ENCODE measurements around the gene PRM3.
"Not testable (repeated sequence)": the region's sequence is repeated elsewhere in the genome, so short reads cannot be mapped to it uniquely, and the experiment has no call there.

Gene PRM3

DNA sequence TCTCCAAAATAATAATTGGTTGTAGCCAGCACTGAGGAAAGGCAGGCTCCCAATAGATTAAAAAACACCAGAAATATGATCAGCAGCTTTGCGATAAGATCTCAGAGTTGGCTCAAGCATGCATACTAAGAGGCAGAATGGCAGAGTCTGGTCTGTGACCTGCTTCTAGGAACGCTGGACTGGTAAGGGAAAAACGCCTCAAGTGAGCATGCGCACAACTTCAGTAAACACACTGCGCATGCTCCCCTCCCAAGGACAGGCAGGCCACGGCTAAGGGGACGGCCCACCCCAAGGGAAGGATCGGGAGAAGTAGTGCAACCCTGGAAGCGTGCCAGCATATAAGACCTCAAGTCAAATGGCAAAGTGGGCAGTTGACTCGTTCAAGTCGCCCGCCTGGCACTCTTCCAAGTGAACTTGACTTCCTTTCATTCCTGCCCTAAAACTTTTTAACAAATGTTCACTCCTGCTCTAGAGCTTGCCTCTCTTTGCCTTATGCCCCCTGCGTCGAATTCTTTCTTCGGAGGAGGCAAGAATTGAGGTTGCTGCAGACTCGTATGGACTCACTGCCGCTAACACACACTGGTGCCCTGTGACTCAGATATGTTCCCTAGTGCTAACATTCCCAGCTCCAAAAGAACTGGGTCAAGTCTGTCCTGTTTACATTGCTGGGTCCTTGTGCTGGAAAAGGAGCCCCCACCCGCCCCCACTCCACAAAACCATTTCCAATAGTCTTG, 30.1 kb upstream of the PRM3 start:
- DNase-seq, result no peak

DNA sequence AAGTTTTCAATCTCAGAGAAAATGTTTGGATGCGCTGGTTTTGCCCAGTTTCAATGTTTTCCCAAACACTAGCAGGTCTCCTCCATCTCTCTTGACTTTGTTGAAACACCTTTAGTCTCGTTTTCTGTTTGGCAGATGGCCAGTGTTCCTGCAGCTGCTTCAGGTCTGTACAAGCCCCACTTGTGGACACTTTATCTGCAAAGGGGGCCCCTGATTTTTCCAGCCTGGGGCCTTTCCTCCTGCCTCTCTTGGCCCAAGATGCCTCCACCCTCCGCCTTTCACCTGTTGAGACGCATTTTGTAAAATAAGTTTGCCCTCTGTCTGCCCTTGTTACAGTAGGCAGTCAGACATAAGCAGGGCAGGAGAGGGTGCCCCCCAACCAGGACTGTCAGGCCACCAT, 29.5 kb upstream of the PRM3 start:
- no peak for DNase-seq

DNA sequence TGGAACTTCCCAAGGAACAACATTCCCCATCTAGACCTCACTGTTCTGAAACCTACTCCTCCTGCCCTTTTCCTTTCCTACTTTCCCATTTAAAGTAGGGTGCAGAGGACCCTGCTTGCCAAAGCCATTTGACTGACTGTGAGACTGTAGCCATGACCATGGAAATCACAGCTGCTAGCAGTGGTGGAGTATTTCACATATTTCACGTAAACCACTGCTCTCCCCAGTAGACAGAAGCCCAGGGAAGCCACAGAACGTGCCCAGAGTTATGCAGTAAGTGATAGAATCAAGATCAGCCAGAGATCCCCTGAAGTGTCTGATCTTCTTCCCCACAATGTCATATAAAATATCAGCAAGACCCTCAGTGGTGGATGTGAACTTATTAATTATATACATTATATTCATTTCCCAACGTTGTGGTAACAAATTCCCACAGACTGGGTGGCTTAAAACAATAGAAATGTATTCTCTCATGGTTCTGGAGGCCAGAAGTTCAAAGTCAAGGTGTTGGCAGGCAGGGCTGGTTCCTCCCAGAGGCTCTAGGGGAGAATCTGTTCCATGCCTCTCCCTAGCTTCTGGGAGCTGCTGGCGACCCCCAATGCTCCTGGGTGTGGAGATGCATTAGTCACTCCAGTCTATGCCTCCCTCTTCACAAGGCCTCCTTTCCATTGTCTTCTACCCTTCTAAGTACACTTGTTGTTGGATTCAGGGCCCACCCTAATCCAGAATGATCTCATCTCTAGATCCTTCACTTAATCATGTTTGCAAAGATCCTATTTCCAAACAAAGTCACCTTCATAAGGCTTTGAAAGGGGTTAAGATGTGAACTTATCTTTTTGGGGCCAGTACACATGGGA, 28.4 kb upstream of the PRM3 start:
- DNase-seq, result no peak

DNA sequence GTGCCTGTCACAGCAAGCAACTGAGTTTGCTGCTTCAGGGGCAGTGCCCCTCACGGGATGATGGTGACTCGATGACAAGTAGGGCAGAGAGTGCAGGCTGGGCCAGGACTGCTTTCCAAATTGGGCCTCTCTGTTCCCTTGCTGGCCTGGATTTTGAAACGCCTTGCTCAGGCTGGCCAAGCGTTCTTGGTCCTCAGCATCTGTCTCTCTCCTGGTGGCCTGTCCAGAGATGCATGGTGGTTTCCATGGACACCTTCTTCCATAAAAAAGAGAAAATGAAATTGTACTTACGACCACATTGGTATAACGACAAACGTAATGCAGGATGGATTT, 27.1 kb upstream of the PRM3 start:
- no peak for DNase-seq

DNA sequence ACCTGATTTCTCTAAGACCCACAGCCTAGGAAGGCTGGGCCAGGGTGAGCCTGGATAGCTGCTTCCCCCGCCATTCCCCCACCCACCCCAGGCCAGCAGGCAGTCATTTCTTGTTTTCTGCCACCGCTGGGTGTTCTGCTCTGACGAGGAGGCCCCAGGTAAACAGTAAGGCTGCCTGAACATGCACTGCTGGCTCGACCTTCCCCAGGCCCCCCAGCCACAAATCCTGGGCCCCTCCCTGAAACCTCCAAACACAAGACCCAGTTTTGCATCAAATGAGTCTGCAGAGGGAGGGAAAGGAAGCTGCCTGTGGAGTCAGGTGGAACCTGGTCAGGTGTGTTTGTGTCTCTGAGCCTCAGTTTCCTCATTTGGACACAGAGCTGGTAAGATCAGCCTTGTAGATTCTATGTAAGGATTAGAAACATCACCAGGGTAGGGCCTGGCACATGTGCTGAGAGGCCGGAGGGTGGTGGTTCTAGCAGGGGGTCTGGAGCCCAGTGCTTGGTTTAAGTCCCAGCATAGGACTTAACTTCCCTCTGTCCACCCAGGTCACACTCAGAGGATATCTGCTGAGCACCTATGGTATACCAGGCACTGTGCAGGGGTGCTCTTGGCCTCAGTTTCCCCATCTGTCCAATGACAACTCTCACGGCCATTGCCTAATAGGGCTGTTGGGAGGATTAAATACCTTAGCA, 26.6 kb upstream of the PRM3 start:
- no peak for DNase-seq

DNA sequence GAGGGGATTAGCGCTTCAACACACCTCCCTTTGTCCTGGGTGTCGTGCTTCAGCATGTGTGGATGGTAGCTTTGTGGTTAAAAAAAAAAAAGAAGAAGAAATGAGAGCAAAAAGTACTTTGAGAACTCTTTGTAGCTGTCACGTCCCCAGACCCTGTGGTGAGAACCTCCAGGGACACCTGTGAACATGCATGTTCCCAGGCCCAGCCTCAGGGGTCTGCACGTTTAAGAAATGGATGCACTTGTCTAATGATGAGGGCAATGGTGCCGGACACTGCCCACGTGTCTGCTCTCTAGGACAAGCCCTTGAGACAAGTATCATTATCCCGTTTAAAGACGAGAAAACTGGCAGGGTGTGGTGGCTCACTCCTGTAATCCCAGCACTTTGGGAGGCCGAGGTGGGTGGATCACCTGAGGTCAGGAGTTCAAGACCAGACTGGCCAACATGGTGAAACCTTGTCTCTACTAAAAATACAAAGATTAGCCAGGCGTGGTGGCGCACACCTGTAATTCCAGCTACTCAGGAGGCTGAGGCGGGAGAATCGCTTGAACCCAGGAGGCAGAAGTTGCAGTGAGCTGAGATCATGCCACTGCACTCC, 25.6 kb upstream of the PRM3 start:
- DNase-seq, result not testable (repeated sequence)

DNA sequence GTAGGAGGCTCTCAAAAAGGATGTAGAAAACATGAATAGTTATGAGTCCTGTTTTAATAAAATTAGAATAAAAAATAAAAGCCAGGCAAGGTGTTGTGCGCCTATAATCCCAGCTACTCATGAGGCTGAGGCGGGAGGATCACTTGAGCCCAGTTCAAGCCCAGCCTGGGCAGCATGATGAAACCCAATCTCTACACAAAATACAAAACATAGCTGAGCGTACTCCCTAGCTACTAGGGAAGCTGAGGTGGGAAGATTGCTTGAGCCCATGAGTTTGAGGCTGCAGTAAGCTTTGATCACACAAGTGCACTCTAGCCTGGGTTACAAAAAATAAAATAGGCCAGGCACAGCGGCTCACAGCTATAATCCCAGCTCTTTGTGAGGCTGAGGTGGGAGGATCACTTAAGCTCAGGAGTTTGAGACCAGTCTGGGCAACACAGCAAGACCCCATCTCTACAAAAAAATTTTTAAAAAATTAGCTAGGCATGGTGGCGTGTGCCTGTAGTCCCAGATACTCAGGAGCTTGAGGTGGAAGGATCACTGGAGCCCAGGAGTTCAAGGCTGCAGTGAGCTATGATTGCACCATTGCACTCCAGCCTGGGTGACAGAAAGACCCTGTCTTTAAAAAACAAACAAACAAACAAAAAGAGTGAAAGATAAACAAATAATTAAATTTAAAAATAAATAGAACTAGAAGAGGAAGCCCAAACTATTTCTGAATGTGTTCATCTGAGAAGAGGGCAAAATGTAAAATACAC, 24.9 kb upstream of the PRM3 start:
- DNase-seq, result no peak

DNA sequence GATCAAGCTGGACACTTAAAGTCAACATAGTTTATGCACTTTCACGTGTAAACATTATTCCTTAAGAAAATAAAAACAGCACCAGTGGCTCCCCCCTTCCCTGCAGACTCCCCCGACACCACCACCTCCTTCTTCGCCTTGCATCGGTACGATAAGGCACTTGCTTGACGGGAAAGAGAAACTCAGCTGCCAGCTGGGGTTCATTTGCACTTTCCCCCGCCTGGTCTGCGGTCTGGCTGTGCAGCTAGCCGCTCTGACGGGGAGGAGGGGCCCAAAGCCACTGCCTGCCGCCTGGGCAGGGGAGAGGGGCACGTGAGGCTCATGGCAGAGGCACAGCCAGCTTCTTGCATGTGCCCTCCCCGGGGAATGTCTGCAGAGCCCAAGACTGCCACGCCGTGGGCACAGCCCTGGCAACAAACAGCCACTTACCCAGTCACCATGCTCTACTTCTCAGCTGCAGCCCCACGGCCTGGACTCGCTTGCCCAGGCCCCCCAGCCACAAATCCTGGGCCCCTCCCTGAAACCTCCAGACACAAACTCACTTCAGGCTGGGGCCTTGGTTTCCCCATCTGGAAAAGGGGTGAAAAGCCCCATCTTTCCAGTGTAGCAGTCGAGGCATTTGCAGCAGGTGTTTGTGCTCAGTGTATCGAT, 24.2 kb upstream of the PRM3 start:
- no peak for DNase-seq

DNA sequence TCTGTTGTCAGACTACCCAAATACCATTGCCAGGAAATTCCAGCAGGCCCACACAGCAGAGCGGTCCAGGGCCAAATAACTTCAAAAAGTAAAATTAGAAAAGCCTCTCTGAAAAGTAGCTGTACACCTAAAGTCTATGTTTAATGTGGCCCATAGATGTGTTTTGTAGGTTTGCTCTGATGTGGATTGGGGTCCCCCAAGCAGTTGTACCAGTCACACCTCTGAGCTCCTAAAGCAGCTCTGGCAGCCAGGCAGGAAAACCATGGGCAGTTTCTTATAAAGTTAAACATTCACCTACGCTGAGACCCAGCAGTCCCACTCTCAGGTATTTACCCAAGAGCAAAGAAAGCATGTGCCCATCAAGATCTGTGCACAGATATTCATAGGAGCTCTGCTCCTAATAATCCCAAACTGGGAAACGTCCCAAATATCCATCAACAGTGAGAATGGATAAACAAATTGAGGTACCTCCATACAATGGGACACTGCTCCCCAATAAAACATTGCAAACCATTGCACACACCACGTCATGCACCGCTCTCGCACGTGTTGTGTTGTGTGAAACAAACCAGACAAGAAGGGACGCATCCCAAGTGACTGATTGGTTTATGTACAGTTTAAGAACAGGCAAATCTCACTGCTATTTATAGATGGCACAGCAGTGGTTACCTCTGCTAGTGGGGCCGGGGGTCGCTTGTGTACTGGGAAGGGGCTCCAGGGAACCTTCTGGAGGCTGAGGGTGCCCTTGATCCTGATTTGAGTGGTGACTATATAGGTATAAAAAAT, 23.5 kb upstream of the PRM3 start:
- DNase-seq, result no peak

DNA sequence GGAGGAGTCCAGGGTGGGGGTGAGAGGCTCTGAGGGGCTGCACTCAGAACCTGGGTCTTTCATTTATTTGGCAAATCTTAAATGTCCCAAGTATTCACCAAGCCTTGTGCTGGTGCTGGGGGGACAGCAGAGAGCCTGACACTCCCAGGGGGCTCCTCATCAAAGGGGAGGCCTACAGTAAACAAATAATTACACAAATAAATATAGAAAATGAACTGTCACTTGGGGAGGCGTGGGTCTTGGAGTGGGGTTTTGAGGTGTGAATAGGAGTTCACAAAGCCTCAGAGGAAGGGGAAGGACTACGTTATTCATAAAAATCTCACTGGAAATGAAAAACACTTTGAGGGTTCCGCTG, 22.9 kb upstream of the PRM3 start:
- no peak for DNase-seq

DNA sequence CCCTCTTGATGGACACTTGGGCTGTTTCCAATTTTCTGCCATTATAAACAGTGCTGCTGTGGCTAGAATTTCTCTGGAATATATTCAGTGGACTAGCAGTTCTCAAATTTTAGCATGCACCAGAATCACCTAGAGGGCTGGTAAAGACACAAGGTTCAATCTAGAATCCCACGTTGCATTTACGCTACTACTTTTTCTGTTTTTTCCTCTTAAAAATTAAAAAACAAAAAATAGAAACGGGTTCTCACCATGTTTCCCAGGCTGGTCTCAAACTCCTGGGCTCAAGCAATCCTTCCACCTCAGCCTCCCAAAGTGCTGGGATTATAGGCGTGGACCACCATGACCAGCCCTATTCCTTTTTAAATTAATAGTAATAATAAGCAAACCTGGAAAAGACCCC, 22.2 kb upstream of the PRM3 start:
- no peak for DNase-seq

DNA sequence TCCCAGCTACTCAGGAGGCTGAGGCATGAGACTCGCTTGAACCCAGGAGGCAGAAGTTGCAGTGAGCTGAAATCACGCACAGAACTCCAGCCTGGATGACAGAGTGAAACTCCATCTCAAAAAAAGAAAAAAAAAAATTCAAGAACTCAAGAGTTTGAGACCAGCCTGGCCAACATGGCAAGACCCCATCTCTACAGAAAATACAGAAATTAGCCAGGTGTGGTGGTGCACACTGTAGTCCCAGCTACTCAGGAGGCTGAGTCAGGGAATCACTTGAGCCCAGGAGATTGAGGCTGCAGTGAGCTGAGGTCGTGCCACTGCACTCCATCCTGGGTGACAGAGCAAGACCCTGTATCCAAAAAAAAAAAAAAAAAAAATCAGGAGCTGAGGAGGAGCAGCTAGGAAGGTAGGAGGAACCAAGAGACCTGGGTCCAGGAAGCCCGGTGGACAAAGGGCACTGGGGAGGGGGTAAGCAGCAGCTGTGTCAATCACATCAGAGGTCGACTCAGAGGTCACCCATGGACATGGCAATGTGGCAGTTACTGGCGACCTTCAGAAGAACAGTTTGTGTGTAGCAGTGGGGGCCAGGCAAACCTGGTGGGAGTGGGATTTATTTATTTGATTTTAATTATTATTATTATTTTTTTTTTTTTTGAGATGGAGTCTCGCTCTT, 18.8 kb upstream of the PRM3 start:
- DNase-seq, result no peak

DNA sequence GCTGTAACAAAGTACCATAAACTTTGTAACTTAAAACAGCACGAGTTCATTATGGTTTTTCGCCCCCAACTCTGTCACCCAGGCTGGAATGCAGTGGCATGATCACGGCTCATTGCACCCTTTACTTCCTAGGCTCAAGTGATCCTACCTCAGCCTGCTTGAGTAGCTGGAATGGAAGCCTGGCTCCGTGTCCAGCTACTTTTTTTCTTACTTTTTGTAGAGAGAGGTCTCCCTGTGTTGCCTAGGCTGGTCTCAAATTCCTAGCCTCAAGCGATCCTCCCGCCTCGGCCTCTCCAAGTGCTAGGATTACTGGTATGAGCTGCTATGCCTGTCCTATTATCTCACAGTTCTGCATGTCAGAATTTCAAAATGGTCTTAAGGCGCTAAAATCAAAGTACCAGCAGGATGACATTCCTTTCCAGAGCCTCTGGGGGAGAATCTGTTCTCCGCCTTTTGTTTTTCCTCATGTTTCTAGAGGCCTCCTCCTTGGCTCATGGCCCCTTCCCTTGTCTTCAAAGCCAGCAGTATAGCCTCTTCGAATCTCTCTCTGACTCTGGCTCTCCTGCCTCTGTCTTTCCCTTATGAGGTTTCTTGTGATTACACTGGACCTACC, 17.8 kb upstream of the PRM3 start:
- no peak for DNase-seq

DNA sequence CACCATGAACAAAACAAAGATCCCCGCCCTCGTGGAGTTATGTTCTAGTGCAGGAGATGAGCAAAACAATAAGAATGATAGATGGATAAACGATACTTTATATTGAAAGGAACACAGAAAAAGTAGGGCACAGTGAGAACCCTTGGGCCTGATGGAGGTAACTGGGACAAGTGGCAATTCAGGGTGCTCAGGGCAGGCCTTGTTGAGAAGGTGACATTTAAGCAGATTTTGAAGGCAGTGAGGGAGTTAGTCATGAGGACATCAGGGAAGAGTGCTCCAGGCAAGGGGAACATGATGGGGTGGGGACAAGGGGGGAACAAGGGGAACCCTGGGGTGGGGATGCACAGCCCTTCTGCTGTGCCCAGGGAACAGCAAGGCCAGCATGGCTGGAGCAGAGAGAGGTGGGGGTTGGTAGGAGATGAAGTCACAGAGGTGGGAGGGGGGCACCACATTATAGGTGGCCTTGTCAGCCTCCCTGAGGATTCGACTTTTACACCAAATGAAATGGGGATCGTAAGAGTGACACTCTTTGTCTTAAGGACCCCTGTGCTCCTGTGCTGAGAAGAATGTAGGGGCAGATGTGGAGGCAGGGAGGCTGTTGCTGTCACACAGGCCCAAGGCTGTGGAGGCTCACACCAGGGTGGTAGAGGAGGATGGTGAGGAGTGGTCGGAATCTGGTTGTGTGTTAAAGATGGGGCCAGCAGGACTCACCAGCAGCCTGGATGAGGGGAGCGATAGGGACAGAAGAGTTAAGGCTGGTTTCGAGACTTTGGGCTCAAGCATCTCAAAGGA, 16.9 kb upstream of the PRM3 start:
- DNase-seq, result no peak

DNA sequence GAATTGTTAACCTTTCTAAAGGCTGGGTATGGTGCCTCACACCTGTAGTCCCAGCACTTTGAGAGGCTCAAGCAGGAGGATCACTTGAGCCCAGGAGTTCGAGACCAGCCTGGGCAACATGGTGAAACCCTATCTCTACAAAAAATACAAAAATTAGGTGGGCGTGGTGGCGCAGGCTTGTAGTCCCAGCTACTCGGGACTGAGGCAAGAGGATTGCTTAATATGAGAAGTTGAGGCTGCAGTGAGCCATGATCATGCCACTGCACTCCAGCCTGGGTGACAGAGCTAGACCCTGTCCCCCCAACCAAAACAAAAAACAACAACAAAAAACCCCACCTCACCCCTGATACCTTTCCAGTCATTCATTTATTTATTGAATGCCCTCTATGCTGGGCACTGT, 16.3 kb upstream of the PRM3 start:
- DNase-seq, result not testable (repeated sequence)

DNA sequence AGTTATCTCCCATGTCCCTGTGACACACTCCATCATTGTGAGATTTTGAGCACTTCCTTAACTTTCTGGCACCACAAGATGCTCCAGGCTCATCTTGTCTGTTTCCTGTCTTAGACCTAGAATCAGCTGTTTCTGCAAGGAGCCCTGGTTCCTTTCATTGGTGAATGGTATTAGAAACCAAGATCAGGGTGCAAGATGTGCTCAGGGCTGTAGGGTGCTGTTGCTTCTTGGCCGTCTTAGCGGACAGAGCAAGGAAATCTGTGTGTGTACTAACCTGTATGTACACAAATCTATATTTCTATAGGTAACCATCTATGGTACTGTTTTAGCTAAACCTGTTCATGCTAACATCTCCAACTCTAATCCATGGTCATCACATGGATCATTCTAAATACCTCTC, 15.8 kb upstream of the PRM3 start:
- no peak for DNase-seq

DNA sequence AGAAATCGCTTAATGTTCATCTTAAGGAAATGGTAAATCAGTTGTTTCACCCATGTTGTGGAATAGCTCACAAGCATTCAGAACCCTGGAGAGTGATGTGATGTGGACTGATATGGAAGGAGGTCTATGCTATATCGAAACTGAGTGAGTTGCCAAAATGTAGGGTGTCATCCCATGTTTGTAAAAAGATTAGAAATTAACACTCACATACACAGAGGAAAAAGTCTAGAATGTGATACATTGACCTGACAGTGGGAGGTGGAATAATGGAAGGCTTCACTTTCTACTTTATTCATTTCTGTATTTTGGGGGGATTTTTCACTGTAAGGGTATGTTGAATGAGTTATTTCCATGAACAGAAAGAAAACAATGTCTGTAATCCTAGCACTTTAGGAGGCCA, 12.4 kb upstream of the PRM3 start:
- no peak for DNase-seq

DNA sequence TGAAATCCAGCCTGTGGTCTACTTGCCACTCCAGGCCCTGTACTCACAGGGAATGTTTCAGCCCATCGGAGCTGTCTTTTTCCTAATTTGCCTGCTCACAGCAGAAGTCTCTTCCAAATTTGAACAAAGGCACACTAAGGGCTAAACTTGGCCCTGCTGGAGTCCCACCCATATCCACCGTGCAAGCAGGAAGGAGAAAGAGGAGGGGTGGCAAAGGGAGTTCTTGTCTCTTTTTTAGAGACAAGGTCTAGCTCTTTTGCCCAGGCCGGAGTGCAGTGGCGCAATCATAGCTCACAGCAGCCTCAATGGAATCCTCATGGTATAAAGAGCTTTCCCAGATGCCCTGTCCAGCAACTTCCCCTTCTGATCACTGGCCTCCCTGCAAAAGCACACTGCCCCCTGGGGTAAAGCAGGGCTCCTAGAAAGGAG, 10.4 kb upstream of the PRM3 start:
- DNase-seq, result no peak

Measured in NCI-H82 (cell line).